ENCODE data around the gene FBXL7. TPM values are rescaled to one million over a fixed set of nuclear protein-coding genes. Genes with fewer than 3 reads are reported as not detected.

The FBXL7 gene
- total and polyA plus RNA-seq, 2 experiments from 2014 or later = 4.5 to 15.2 TPM

DNA sequence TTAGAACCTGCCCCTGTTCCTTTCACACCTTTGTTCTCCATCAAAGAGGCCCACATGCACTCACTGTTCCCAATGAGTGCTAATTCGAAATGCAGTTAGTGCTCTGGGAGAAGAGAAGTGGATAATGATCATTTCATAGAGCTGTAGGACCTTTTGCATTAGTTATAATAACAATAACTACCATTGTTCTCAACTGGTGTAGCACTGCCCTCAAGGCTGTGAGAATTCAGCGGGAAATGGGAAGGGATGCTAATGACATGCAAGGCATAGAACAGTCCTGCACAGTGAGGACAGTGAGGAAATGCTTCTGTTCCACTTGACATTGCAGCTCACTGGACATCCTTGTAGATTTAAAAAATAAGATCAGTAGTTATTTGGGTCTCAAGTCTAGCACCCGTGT, 187.4 kb downstream of the FBXL7 start:
- no peak for ATAC-seq
- peaks cover 1% of the 10 kb centered on the region for H3K27me3 Mint-ChIP-seq (ENCODE audit: insufficient read depth, low read depth, poor library complexity)
- Histone ChIP-seq H4K20me1 (replicated peaks; ENCODE audit: insufficient read depth) (no peaks in the 10 kb centered on the region), H3K4me1 (ENCODE audit: insufficient read depth) (peaks cover 21% of the 10 kb centered on the region), H3K27ac (ENCODE audit: low read depth) (0 out of 2 replicates have a peak overlapping the region, but pooled peaks have one; percentile 18), H3K27me3 (ENCODE audit: insufficient read depth) (no peaks in the 10 kb centered on the region), H3K4me3 (no peak overlapping the region), H3K36me3 (ENCODE audit: insufficient read depth) (no peaks in the 10 kb centered on the region), H3K79me2 (replicated peaks; ENCODE audit: insufficient read depth) (peaks cover 24% of the 10 kb centered on the region), H3K4me2 (peak overlapping the region; percentile 62), H3K9me2 (ENCODE audit: insufficient read depth) (0 out of 2 replicates have a peak, but pooled peaks cover 6% of the 10 kb centered on the region), H2AFZ (no peak overlapping the region), H3F3A (replicated peaks; ENCODE audit: low read depth) (no peaks in the 10 kb centered on the region)
- no peak for DNase-seq (ENCODE audit: low spot score)
- H3K36me3 Mint-ChIP-seq (ENCODE audit: low read depth) = no peaks in the 10 kb centered on the region
- no peak for TF ChIP-seq POLR2AphosphoS5 (IDR thresholded peaks at IDR 0.05; ENCODE audit: low read depth)
- no peak for TF ChIP-seq EZH2phosphoT487 (IDR thresholded peaks at IDR 0.05; ENCODE audit: unreplicated experiment)
- TF ChIP-seq, protein P1, sequence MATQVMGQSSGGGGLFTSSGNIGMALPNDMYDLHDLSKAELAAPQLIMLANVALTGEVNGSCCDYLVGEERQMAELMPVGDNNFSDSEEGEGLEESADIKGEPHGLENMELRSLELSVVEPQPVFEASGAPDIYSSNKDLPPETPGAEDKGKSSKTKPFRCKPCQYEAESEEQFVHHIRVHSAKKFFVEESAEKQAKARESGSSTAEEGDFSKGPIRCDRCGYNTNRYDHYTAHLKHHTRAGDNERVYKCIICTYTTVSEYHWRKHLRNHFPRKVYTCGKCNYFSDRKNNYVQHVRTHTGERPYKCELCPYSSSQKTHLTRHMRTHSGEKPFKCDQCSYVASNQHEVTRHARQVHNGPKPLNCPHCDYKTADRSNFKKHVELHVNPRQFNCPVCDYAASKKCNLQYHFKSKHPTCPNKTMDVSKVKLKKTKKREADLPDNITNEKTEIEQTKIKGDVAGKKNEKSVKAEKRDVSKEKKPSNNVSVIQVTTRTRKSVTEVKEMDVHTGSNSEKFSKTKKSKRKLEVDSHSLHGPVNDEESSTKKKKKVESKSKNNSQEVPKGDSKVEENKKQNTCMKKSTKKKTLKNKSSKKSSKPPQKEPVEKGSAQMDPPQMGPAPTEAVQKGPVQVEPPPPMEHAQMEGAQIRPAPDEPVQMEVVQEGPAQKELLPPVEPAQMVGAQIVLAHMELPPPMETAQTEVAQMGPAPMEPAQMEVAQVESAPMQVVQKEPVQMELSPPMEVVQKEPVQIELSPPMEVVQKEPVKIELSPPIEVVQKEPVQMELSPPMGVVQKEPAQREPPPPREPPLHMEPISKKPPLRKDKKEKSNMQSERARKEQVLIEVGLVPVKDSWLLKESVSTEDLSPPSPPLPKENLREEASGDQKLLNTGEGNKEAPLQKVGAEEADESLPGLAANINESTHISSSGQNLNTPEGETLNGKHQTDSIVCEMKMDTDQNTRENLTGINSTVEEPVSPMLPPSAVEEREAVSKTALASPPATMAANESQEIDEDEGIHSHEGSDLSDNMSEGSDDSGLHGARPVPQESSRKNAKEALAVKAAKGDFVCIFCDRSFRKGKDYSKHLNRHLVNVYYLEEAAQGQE (IDR thresholded peaks at IDR 0.05; ENCODE audit: unreplicated experiment) = no peak
- no peak for TF ChIP-seq ZNF331 (CRISPR knock-in tag; IDR thresholded peaks at IDR 0.05; ENCODE audit: low read depth)
- TF ChIP-seq, protein P2, sequence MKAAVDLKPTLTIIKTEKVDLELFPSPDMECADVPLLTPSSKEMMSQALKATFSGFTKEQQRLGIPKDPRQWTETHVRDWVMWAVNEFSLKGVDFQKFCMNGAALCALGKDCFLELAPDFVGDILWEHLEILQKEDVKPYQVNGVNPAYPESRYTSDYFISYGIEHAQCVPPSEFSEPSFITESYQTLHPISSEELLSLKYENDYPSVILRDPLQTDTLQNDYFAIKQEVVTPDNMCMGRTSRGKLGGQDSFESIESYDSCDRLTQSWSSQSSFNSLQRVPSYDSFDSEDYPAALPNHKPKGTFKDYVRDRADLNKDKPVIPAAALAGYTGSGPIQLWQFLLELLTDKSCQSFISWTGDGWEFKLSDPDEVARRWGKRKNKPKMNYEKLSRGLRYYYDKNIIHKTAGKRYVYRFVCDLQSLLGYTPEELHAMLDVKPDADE (IDR thresholded peaks at IDR 0.05) = no peak
- no peak for TF ChIP-seq CREB1 (CRISPR knock-in tag; IDR thresholded peaks at IDR 0.05; ENCODE audit: low read depth)
- H3K4me3 Mint-ChIP-seq = no peak overlapping the region
- H3K4me1 Mint-ChIP-seq = peaks cover 32% of the 10 kb centered on the region
- no peak overlapping the region for H3K27ac Mint-ChIP-seq
- H3K9me3 Mint-ChIP-seq = no peaks in the 10 kb centered on the region

DNA sequence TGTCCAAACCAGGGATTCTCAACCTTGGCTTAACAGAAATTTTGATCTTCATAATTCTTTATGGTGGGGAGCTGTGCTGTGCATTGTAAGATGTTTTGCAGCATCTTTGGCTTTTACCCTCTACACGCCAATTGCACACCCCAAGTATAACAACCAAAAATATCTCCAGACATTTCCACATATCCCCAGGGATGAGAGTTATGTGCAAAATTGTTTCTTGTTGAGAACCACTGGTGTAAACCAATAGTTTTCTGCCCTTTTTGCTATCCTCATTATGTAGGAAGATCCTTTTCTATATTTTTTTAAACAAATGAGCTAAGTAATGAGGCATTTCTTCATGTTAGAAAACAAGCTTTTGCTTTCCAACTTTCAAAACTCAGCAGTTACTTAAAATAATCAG, 189.9 kb downstream of the FBXL7 start:
- Histone ChIP-seq H4K20me1 (replicated peaks; ENCODE audit: insufficient read depth) (no peaks in the 10 kb centered on the region), H3K27me3 (ENCODE audit: insufficient read depth) (no peaks in the 10 kb centered on the region), H3K9me2 (ENCODE audit: insufficient read depth) (0 out of 2 replicates have a peak, but pooled peaks cover 6% of the 10 kb centered on the region), H3K79me2 (replicated peaks; ENCODE audit: insufficient read depth) (peaks cover 15% of the 10 kb centered on the region), H3K4me1 (ENCODE audit: insufficient read depth) (peaks cover 29% of the 10 kb centered on the region), H3F3A (replicated peaks; ENCODE audit: low read depth) (no peaks in the 10 kb centered on the region), H3K27ac (ENCODE audit: low read depth) (no peak overlapping the region), H3K4me3 (no peak overlapping the region), H2AFZ (no peak overlapping the region), H3K36me3 (ENCODE audit: insufficient read depth) (no peaks in the 10 kb centered on the region), H3K4me2 (no peak overlapping the region)
- H3K27me3 Mint-ChIP-seq (ENCODE audit: insufficient read depth, low read depth, poor library complexity) = peaks cover 1% of the 10 kb centered on the region
- no peak for DNase-seq (ENCODE audit: low spot score)
- no peak overlapping the region for H3K27ac Mint-ChIP-seq
- no peaks in the 10 kb centered on the region for H3K36me3 Mint-ChIP-seq (ENCODE audit: low read depth)
- no peaks in the 10 kb centered on the region; the same call in 2 of the 3 replicates for H3K9me3 Mint-ChIP-seq
- no peak for ATAC-seq
- H3K4me3 Mint-ChIP-seq = no peak overlapping the region
- H3K4me1 Mint-ChIP-seq = peaks cover 32% of the 10 kb centered on the region
- no peak for TF ChIP-seq NANOG (IDR thresholded peaks at IDR 0.05; ENCODE audit: borderline replicate concordance)
- no peak for TF ChIP-seq STAT1 (IDR thresholded peaks at IDR 0.05; ENCODE audit: unreplicated experiment)
- TF ChIP-seq, protein P2 (IDR thresholded peaks at IDR 0.05) = no peak
- no peak for TF ChIP-seq POLR2AphosphoS5 (IDR thresholded peaks at IDR 0.05; ENCODE audit: low read depth)
- TF ChIP-seq, protein P1 (IDR thresholded peaks at IDR 0.05; ENCODE audit: unreplicated experiment) = no peak
- TF ChIP-seq EZH2 (IDR thresholded peaks at IDR 0.05; ENCODE audit: low read depth, unreplicated experiment) = no peak
- TF ChIP-seq, protein P3, sequence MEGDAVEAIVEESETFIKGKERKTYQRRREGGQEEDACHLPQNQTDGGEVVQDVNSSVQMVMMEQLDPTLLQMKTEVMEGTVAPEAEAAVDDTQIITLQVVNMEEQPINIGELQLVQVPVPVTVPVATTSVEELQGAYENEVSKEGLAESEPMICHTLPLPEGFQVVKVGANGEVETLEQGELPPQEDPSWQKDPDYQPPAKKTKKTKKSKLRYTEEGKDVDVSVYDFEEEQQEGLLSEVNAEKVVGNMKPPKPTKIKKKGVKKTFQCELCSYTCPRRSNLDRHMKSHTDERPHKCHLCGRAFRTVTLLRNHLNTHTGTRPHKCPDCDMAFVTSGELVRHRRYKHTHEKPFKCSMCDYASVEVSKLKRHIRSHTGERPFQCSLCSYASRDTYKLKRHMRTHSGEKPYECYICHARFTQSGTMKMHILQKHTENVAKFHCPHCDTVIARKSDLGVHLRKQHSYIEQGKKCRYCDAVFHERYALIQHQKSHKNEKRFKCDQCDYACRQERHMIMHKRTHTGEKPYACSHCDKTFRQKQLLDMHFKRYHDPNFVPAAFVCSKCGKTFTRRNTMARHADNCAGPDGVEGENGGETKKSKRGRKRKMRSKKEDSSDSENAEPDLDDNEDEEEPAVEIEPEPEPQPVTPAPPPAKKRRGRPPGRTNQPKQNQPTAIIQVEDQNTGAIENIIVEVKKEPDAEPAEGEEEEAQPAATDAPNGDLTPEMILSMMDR (conservative IDR thresholded peaks at IDR 0.05; ENCODE audit: low read depth in 2 of 2) = no peak
